ENCODE measurements around the gene NDFIP1. TPM values are rescaled to one million over a fixed set of nuclear protein-coding genes. Genes with fewer than 3 reads are reported as not detected.

Gene NDFIP1
- total RNA-seq, 1 experiment from 2014 or later: 49.3 TPM

GRCh38 chr5:142074006-142074405 is 34.6 kb upstream of the NDFIP1 start:
- ChIA-PET POLR2A (ENCODE audit: low non-redundant PET) (no interaction called here), CTCF (no interaction called here)
- no peak for DNase-seq (ENCODE audit: low spot score)
- no peaks in the 10 kb centered on the region for H3K36me3 ChIP-seq (ENCODE audit: insufficient read depth, low read length, poor library complexity, severe bottlenecking)
- no peaks in the 10 kb centered on the region for H3K4me1 ChIP-seq (ENCODE audit: insufficient read depth, low read length, poor library complexity, severe bottlenecking)
- BruUV-seq (replicated peaks): no TSS peak
- no peaks in the 10 kb centered on the region for H3K27me3 ChIP-seq (replicated peaks; ENCODE audit: insufficient read depth, low read depth, low read length, poor library complexity)
- H3K9me3 ChIP-seq (ENCODE audit: low read depth, low read length, poor library complexity, severe bottlenecking): no peaks in the 10 kb centered on the region
- no peak for TF ChIP-seq EZH2 (IDR thresholded peaks at IDR 0.05; ENCODE audit: borderline replicate concordance, low read depth, low read length, poor library complexity, severe bottlenecking)
- TF ChIP-seq CTCF (conservative IDR thresholded peaks at IDR 0.05; ENCODE audit: low read depth, low read length): no peak
- intact Hi-C loops (cut with micrococcal nuclease; ENCODE audit: unreplicated experiment): no loop called here
- no peak overlapping the region for H3K27ac ChIP-seq (ENCODE audit: low read depth, low read length, poor library complexity, severe bottlenecking)
- no peak overlapping the region for H3K4me3 ChIP-seq (ENCODE audit: low read depth, low read length, poor library complexity, severe bottlenecking)

GRCh38 chr5:142078221-142078620 is 30.4 kb upstream of the NDFIP1 start:
- CTCF ChIA-PET: no interaction called here
- intact Hi-C loops (cut with micrococcal nuclease; ENCODE audit: unreplicated experiment): no loop called here

GRCh38 chr5:142078706-142079105 is 29.9 kb upstream of the NDFIP1 start:
- Histone ChIP-seq H3K4me3 (ENCODE audit: low read depth, low read length, poor library complexity, severe bottlenecking) (no peak overlapping the region), H3K27me3 (replicated peaks; ENCODE audit: insufficient read depth, low read depth, low read length, poor library complexity) (no peaks in the 10 kb centered on the region), H3K36me3 (ENCODE audit: insufficient read depth, low read length, poor library complexity, severe bottlenecking) (no peaks in the 10 kb centered on the region), H3K9me3 (ENCODE audit: low read depth, low read length, poor library complexity, severe bottlenecking) (no peaks in the 10 kb centered on the region), H3K27ac (ENCODE audit: low read depth, low read length, poor library complexity, severe bottlenecking) (no peak overlapping the region), H3K4me1 (ENCODE audit: insufficient read depth, low read length, poor library complexity, severe bottlenecking) (no peaks in the 10 kb centered on the region)
- intact Hi-C loops (cut with micrococcal nuclease; ENCODE audit: unreplicated experiment): no loop called here
- POLR2A ChIA-PET (ENCODE audit: low non-redundant PET): no interaction called here
- no peak for DNase-seq (ENCODE audit: low spot score)
- no TSS peak for BruUV-seq (replicated peaks)
- TF ChIP-seq CTCF (conservative IDR thresholded peaks at IDR 0.05; ENCODE audit: low read depth, low read length) (no peak), EZH2 (IDR thresholded peaks at IDR 0.05; ENCODE audit: borderline replicate concordance, low read depth, low read length, poor library complexity, severe bottlenecking) (no peak)
- CTCF ChIA-PET: no interaction called here

More at GRCh38 chr5:142078221-142078620, 30.4 kb upstream of the NDFIP1 start:
- no TSS peak for BruUV-seq (replicated peaks)
- Histone ChIP-seq H3K27ac (ENCODE audit: low read depth, low read length, poor library complexity, severe bottlenecking) (no peak overlapping the region), H3K4me1 (ENCODE audit: insufficient read depth, low read length, poor library complexity, severe bottlenecking) (no peaks in the 10 kb centered on the region), H3K4me3 (ENCODE audit: low read depth, low read length, poor library complexity, severe bottlenecking) (no peak overlapping the region), H3K9me3 (ENCODE audit: low read depth, low read length, poor library complexity, severe bottlenecking) (no peaks in the 10 kb centered on the region), H3K27me3 (replicated peaks; ENCODE audit: insufficient read depth, low read depth, low read length, poor library complexity) (no peaks in the 10 kb centered on the region), H3K36me3 (ENCODE audit: insufficient read depth, low read length, poor library complexity, severe bottlenecking) (no peaks in the 10 kb centered on the region)
- TF ChIP-seq CTCF (conservative IDR thresholded peaks at IDR 0.05; ENCODE audit: low read depth, low read length) (no peak), EZH2 (IDR thresholded peaks at IDR 0.05; ENCODE audit: borderline replicate concordance, low read depth, low read length, poor library complexity, severe bottlenecking) (no peak)
- POLR2A ChIA-PET (ENCODE audit: low non-redundant PET): no interaction called here
- no peak for DNase-seq (ENCODE audit: low spot score)
